Stimulated activated CD8-positive, alpha-beta memory T cell treated with anti-CD3 and anti-CD28 coated beads, Interleukin-15, amount 100 ng/mL, for 4 hours (primary cell): ENCODE results near the gene TAGLN.

Source experiments
- DNase-seq, 2 donors: peaks; one replicate each; pipeline ENCODE4 v3.0.0-alpha.2; 2020; ENCODE audit warnings: low read depth in 2 of 2

TAGLN gene

DNA sequence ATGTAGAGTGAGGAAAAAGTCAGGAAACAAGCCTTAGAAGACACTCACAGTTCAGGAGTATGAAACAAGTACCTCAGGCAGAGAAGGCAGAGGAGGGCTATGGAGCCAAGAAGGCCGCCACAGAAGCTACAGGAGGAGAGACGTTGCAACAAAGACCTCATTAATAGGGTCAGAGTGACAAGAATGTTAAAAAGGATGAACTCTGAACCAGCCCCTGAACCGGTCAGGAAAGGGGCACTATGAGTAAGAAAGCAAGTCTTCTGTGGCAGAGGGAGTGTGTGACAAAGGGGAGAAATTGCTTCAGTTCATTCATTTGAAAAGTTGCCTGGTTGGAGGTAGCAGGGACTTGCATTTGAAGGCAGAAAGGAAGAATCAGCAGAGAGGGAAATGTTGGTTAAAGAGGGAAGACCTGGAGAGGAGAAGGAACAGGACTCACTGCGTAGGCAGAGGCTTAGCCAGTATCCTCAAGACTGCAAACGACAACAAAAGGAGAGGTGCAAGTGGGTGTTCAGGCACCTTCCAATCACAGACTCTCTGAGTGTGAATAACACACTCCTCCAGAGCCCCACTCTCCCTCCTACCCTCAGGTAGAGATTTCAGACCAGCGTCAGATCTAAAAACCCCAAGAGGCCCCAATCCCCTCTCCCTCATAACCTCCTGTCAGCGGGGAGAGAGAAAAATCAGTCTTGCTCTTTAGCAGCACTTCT is 15.4 kb downstream of the TAGLN start:
- DNase-seq = no peak

DNA sequence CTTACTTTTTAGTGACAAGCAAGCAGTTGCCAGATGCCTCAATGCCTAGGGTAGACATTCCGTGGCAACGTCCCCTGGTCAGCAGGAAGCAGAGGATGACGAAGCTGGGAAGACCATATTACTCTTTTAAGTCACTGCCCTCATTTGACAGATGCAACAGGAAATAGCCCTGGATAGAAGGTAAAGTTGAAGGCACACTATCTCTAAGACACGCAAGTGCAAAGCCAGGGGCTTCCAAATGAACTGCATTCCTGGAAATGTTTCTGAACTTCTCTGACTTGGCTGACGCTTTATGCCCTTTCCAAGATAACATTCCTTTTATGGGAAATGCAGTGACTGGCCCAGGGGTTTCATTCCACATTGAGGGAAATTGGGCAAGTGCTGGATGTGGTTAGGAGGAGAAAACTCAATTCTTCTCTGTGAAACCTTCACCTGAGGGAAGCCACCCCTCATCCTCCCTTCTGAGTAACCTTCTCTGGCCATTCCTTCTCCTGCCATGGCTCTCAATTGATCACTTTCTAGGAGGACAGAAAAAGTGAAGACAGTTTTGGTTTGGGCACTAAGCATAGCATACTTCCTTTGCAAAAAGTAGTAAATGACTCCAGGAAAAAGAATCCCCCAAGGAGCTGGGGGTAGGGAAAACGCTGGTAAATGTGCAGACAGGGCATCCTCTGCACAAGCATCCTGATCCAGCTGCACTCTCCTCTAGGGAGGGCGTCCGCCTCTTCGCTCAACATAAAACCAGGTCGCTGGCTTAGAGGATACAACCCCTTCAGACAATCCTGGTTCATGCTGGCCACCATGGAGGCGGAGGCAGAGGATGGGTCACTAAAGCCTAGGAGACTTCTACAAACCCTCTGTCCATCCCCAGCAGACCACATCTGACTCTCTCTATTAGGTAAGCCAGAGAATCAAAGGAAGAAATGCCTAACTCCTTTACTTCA is 18.2 kb downstream of the TAGLN start:
- no peak for DNase-seq

DNA sequence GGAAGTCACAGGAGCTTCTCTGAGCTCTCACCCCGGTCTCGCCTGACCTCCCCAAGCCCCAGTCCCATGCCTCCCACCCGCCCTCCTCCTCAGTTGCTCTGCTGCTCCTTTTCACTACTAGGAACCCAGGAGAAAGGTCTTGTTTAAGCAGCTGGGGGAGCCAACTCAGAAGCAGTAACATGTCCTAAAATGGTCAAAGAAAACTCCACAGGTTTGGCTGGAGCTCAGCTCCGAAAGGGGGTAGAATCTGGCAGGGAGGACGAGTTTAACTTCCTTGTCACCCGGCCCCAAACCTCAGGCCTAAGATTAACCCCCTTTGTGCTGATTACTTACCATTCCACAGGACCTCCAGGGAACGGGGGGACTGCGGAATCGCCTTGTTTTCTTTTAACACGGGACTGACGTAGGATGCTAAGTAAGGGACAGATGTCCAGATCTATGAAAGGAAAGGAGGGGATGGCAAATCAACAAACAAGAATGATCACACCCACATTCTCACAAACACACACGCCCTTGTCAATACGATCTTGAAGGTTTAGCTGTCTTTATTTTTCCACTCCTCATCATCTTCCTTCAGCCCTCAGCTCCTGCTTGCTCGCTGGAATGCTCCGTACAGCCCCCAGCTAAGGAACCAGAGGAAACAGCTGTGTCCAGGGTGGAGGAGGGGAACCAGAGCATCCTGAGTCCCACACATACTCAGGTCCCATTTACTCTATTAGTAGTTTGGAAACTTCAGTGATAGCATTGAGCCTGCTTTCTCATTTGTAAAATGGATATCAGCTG is 19.2 kb downstream of the TAGLN start:
- DNase-seq = no peak

DNA sequence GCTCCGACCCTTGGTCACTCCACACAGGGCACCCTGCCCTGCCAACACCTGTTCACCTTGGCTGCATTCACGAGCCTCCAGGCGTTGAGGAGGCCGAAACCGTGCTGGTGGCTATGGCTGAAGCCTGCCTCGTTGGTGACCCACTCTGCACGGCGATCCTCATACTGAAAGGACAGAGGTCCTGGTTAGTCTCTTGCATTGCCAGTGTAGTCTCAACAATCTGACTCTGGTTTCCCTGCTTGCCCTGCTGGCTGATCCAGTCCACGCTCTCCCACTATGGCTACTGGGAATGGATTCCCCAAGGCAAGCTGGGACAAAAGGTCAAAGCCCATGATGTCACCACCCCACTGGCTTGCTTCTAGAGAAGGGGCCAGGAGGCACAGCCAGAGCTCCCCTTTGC is 19.8 kb downstream of the TAGLN start:
- no peak for DNase-seq

DNA sequence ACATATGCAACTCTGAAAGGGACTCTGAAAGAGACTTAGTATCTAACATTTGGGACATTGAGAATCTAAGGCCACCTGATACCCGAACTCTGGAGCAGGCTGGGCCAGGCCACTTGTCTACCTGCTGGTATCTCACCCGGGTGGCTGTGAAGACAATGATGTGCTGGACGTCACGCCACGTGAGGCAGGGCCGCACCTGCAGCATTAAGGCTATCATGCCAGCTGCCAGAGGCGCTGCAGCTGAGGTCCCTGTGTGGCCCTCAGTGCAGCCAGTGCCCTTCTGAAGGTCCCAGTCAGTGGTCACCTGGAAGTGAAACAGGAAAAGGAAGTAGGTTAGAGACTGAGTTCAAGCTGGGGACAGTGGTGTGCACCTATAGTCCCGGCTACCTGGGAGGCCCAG is 20.3 kb downstream of the TAGLN start:
- no peak for DNase-seq

DNA sequence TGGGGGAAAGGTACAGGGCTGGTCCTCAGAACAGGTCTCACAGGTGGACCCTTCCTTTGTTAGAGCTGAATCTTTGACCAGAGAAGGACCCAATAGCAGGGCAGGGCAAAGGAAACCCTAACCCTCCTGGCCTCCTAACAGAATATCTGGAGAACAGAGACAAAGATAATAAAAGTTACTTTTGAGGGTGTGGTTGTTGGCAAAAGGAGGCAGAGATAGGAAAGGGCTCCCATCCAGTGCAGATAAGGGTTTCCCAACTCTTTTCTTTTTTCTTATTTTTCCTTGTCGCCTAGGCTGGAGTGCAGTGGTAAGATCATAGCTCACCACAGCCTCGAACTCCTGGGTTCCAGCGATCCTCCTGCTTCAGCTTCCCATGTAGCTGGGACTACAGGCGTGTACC is 20.8 kb downstream of the TAGLN start:
- DNase-seq = no peak

DNA sequence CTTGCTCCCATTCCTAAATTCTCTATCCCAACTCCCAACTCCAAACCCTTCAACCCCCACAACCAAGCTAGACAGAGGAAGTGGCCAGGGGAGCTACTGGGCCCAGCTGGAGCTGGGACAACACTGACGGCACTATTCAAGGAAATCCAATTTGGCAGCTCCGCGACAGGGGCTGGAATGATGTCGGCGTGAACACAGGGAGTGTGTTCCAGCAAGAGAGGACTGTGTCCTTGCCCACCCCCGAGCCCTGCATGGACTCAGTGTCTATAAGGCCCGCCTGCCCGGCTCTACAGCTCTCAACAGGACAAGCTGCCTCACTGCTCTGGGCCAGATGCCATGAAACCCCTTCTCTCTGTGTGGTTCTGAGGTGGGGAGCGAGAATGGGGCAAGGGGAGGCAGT is 21.4 kb downstream of the TAGLN start:
- no peak for DNase-seq

DNA sequence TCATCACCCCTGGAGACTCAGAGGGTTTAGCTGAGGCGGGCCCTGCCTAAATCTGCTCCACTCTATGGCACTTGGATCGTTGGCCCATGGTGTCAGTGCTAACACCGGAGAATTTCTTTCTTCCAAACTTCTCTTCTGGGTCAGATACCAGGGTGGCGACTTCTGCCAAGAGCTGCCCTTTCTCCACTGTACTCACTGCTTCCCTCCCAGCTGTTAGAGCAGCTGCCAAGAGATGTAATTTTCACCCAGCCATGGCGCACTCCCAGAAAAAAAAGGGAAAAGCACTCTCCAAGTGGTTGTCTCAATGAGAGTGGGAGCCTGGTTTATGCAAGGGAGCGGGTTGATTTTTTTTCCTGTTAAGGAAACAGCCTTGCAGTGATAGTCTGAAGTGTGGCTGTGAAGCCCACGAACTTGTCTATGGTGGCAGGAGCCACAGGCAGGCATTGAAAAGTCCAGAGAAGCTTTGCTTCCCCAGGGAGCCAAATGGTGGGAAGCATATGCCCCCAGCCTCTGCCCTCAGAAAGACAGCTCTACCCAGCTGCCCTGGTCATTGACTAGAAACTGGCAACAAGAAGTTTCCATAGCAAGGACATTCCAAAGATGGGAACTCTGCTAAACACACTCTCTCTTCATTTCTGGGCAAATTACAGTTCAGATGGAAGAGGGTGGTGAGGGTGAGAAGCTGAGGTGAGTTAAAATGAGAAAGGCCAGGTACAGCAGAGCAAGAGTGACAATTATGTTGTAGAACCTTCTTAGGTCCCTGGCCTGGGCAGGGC is 22.0 kb downstream of the TAGLN start:
- DNase-seq = no peak

DNA sequence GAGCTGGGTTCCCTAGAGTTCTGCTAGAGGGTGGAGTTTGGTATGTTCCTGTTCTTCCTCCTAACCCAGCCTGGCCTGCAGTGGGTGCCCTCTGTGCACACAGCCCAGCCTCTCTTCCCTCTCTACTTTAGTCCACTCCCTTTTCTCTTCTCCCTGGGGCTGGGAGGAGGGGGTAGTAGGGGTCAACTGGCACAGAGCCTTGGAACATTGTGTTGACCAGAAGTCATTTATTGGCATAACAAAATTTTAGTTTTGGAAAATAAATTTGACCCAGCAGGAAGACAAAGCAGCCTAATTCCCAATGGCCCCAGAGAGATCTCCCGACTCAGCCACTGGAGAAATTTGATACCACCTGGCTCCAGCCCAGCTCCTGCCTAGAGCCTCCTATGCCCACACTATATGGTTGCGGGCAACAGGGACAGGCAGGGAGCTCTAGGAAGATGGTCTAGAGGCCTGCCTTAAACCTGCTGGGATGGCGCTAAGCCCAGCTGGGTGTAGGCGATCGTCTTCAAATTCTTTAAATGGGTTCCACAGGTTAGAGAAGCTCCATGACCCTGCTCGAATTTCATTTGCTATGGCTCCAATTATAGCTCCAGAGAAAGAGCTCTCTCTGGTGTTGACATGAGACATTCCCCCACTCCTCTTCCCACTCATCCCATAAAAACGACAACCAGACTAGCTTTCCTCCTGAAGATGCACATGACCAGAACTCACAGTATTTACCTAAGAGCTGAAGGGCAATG is 22.8 kb downstream of the TAGLN start:
- no peak for DNase-seq

DNA sequence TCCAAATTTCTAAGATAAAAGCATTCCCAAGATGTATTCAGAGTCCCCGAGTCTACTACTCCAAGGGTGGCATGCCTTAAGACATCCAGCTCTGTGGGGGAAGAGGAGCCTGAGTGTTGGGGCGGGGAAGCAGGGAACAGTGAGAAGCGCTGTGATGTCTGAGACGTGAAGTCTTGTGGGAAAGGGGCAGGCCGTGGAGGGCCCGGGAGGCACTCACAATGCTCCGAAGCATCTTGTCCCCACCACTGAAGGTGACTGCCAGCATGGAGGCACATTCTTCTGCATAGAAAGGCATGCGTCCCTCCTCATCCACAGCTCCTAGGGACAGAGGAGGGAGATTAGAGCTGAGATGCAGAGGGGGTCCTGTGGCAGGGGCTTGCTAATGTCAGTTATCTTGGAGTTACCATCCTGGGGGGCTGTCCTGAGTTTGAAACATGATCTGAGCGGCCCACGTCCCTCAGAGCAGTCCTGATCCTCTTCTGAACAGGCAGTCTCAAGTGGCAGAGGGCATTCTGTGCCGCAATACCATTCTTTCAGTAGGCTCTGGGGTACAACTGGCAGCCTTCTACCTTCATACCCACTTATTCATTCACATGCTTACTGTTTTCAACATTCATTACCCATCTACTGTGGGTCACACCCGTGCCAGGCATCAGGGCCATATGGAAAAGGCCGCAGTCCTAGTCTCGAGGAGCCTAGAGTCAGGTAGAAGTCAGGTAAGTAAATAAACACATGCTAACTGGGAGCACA is 24.0 kb downstream of the TAGLN start:
- DNase-seq = no peak

DNA sequence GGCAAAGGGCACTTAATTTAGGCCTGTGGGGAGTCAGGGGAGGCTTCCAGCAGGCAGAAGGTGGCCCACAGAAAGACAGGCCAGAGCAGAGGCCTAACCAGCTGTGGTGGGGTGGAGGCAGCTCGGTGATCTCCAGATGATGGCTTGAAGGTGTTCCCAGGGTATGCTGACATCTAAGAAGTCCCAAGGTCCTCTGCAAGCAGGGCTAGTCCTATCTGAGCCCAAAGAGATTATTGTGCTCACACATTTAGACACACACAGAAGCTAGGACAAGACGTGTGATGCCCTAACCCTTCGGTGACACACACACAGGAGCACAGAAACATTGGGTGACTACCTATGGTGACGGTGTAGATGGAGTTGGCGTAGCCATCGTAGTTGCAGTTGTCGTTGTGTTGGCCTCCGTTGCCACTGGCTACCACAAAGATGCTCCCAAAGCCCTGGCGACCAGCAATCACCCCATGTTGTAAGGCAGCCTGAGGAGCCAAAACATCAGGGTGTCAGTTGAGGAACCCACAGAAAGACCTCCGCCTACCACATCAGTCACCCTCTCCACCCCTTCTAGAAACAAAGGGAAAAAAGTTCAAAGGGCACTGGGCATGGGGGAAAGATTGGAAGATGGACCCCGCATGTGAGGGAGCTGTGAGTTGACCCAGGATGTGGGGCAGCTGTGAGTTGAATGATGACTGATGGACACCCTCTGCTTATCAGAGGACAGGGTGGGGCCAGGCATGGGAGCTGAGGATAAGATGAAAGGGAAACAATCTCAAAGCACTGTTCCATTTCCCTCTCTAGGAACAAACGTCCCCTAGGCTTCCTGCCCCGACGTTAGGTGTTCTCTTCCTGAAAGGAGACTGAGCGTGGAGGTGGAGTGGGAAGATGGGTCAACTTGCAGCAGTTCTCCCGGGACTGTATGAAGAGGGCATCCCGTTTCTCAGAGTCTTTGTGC is 24.8 kb downstream of the TAGLN start:
- no peak for DNase-seq

DNA sequence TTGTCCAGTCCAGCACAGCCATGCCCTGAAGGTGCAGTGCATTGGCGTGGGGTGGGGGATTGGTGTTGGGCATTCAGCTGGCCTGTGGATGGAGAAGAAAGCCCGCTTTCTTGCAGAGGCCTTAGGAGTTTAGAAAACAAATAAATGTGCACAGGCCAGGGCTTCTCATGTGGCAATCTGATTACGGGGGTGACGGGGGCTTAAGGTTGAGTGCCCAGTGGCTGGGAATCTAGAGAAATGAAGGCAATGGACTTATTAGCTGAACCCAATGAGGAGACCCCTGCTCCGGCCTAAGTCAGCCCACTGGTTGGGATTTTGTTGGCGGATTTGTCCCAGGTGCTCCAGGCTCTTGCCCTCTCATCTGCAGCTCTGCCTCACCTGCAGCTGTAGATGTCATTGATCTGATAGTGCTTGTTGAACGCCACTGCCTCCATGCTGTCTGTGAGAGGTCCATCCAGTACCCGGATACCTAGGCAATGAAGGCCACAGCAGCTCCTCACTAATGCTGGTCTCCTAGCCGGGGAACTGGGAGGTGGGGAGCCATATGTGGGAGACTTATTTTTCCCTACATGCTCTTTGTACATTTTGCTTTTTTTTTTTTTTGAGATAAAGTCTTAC is 26.5 kb downstream of the TAGLN start:
- no peak for DNase-seq

DNA sequence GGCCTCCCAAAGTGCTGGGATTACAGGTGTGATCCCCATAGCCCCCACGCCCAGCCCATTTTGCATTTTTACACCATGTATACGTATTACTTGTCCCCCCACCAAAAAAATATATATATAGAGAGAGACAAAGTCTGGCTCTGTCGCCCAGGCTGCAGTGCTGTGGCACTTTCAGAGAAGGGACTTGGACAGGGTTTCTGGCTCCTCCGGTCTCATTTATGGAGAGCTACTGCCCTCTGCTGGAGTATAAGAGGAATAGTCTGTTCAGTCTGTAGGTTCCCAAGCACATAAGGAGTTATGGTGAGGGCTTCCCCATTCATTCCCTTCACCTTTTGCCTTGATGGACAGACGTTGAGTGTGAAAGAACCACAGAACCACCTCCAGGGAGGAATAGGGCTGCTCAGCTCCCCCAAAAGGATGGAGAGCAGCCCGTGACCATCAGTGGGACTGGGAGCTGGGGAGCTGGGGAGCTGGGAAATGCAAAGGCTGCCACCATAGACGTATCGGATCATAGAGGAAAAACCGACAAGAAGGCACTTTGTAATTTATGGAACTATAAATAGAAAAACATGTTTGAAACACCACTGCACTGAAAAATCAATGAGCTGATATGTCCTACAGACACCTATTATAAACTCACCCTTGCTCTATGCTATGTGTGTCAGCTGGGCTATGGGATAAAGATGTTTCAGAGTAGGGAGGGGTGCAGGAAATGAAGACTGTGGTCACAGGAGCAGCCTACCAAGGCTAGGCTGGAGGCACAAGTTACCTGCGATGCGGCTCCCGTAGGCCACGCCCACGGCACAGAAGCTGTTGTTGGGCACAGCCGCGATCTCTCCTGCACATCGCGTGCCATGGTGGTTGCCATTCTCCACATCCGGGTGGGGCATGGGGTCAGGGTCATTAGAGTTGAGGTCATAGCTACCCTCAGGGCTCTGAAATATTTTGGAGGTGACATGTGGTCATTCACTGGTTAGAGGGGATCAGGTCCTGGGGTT is 27.5 kb downstream of the TAGLN start:
- no peak for DNase-seq

DNA sequence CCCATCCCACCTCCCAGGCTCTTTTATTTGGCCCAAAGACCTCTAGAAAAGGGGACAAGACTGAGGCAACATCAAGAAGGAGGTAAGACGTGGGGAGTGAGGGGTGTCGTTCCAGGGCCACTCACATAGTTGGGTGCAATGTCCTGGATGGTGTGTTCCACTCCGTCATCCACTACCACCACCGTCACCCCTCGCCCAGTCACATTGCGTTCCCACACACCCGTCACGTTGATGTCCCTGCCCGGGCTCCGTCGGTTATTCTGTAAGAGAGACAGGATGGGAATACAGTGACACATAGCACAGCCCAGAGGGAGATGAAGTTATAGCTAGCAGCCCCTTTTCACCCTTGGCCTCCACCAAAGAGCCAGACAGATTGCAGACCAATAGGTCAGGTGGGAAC is 28.9 kb downstream of the TAGLN start:
- DNase-seq = no peak

DNA sequence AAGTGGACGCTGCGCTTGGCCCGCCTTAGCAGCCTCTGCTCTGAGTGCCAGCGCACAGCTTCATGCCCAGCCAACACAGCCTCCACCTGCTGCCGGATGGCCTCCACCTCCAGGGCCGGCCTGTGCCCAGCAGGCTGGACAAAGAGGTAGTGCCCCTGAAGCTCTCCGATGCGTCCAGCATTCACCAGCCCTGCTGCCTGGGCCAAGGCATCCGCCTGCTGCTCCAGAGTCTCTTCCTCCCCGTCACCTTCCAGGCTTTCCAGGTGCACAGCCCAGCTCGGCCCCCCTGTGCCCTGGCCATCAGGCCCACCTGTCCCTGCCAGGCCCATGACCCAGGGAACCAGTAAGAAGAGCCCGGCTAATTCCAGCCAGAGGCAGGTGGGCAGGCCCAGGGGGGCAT is 30.2 kb downstream of the TAGLN start:
- DNase-seq = no peak

DNA sequence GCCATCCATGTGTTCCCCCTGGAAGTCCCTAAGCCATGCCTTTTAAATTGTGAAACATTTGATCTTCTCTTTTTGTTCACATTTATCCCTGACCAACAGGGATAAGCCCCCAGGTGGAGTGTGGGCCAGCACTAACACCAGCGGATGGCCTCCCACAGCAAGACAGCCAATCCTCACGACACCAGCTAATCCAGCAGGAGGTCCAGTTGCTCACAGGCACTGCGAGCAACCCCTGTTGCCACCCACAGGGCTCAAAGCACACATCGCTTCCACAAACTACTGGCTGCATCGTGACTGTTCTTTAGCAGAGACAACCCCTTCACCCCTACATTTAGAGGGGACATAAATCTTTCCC is 30.7 kb downstream of the TAGLN start:
- no peak for DNase-seq

DNA sequence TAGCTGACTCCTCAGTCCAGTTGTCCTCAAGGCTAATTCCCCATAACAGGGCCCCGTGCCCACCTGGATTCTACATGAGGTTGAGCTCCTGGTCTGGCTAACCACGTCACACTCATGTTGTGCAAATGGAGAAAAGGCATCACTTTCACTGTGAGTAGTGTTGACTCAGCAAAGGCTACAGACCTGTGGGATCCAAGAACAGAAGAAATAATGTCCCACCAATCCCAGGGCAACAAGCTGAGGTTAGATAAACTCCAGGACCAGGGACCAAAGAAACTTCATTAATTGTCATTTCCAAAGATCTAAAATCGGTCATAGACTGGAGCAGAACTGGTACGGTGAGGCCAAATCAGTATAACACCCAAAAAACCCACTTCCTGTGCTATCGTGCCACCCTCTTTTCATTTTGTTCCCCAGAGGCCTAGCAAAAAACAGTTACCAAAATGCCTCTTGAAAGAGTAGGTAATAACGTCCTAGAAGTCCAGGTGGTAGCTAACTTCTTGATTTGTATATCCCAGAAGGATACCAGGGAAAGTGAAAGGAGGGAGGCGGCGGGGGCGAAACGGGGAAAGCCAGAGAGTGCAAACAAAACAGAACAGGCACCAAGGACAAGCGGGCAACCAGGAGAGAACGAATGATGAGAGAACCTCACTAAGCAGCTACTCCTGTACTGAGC is 31.3 kb downstream of the TAGLN start:
- peak in 1 of 2 donors; percentile 41 for DNase-seq
